ENCODE data around the gene JAGN1.
"Not testable (repeated sequence)": the region's sequence is repeated elsewhere in the genome, so short reads cannot be mapped to it uniquely, and the experiment has no call there.

JAGN1 gene

GRCh38 chr3:9890249-9891071 lies at the start of gene JAGN1:
TSS of gene JAGN1 (plus strand) at chr3:9890610. CDS start at chr3:9890723, 113 bp downstream.
- peak; percentile 92 for DNase-seq

- no peak for DNase-seq
Measured at GRCh38 chr3:9841015-9841414, 49.4 kb upstream of the JAGN1 start.

- DNase-seq: peak; percentile 98
Measured at GRCh38 chr3:9843715-9844438, 46.5 kb upstream of the JAGN1 start, which contains the start of gene RPUSD3. TSS of gene RPUSD3 (minus strand) at chr3:9844008. CDS start at chr3:9843990, 18 bp downstream.

GRCh38 chr3:9846231-9846630 lies 44.2 kb upstream of the JAGN1 start:
- DNase-seq: no peak

- no peak for DNase-seq
Measured at GRCh38 chr3:9846931-9847488, 43.4 kb upstream of the JAGN1 start.

GRCh38 chr3:9847870-9848269 lies 42.5 kb upstream of the JAGN1 start:
- DNase-seq: not testable (repeated sequence)

- DNase-seq: peak; percentile 55
Measured at GRCh38 chr3:9848860-9849259, 41.5 kb upstream of the JAGN1 start.

GRCh38 chr3:9851383-9851782 lies 39.0 kb upstream of the JAGN1 start:
- not testable (repeated sequence) for DNase-seq

GRCh38 chr3:9851926-9852325 lies 38.5 kb upstream of the JAGN1 start:
- DNase-seq: not testable (repeated sequence)

- DNase-seq: no peak
Measured at GRCh38 chr3:9852528-9852927, 37.9 kb upstream of the JAGN1 start.

GRCh38 chr3:9854291-9854940 lies 36.0 kb upstream of the JAGN1 start:
- not testable (repeated sequence) for DNase-seq

- no peak for DNase-seq
Measured at GRCh38 chr3:9855594-9855993, 34.8 kb upstream of the JAGN1 start.

GRCh38 chr3:9859530-9860025 lies 30.8 kb upstream of the JAGN1 start:
- no peak for DNase-seq

- no peak for DNase-seq
Measured at GRCh38 chr3:9861201-9861600, 29.2 kb upstream of the JAGN1 start.

- no peak for DNase-seq
Measured at GRCh38 chr3:9861626-9862130, 28.7 kb upstream of the JAGN1 start.

- DNase-seq: no peak
Measured at GRCh38 chr3:9862391-9863057, 27.9 kb upstream of the JAGN1 start.

- DNase-seq: no peak
Measured at GRCh38 chr3:9863058-9863772, 27.2 kb upstream of the JAGN1 start.

- no peak for DNase-seq
Measured at GRCh38 chr3:9864200-9864927, 26.0 kb upstream of the JAGN1 start.

GRCh38 chr3:9865125-9865637 lies 25.2 kb upstream of the JAGN1 start:
- not testable (repeated sequence) for DNase-seq

GRCh38 chr3:9866639-9867038 lies 23.8 kb upstream of the JAGN1 start:
- DNase-seq: no peak

GRCh38 chr3:9867106-9867505 lies 23.3 kb upstream of the JAGN1 start:
- no peak for DNase-seq

All from activated CD4-positive, alpha-beta T cell treated with anti-CD3 and anti-CD28 coated beads, Interleukin-10, Interleukin-2, amounts not matched to agents 100 ng/mL and 50 ng/mL, durations not matched to agents 16 hours and 8 hours (primary cell).